ENCODE measurements around the gene MYOG.

The MYOG gene

DNA sequence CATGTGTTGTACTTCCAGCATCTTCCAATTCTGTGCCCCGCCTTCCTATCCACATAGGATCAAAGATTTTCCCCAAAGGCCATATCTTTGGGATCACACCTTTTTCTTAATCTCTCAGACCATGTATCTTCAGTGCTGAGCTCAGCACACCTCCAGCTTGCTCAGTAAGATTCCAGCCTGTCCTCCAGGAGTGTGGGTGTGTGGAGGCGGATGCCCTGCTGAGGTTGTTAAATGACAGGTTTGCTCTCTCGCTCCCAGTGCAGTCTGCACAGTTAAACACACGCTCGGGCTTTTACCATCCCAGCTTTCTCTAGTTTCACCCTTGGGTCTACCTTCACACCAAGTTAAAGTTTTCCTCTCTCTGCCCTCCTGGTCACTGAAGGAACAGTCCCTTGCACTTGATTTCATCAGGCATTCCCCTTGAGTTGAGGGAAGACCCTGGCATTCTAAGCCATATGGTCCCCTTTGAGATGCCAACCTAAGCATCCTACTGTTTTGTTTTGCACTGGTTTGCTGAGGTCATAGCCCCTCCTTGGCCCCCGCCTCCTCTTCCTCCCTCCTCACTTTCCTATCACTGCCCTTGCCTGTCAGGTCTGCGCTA, 13.7 kb downstream of the MYOG start:
- no peak for DNase-seq

DNA sequence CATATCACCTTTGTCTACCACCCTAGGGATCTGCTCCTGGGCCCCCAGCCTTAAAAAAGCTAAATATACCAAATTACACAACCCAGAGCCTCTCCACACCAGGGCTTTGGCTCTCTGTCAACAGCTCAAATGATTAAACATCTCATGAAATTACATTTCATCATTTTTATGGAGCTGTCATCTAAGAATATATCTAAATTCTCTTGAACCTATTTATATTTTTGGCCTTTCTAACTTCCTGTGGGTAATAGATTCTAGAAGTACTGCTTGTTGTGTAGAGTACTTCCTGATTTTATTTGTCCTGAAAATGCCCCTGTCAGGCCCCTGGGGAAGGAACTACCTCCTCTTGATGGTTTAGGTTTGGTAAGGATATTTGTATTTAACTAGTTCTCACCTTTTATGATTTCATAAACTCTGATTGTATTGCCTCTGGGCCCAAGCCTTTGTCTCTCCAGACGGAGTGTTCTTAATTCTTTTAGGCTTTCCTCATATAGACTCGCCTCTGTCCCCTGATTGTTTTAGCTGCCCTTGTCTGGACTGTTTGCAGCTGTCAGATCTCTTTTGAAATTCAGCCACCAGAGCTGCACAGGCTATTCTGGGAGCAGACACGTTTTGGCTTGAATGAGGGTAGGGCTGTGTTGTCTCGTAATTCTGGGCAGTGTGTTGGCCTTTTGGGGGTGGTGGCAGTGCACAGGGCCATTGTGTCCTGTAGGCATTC, 16.6 kb downstream of the MYOG start:
- no peak for DNase-seq

DNA sequence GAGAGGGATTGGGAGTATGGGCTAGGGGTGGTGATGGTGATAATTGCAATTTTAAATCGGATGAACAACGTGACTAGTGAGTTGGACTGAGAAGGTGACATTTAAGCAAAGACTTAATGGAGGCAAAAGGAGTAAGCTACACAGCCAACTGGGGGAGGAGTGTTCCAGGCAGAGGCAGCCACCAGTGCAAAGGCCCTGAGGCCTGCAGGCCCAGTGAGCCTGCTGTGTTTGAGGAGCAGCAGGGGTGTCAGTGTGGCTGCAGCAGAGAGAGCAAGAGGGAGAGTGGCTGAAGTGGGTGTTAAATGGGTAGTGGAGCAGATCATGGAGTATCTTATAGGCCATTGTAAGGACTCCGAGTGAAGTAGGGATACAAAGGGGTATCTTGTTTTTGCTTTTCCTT, 18.8 kb downstream of the MYOG start:
- no peak for DNase-seq

DNA sequence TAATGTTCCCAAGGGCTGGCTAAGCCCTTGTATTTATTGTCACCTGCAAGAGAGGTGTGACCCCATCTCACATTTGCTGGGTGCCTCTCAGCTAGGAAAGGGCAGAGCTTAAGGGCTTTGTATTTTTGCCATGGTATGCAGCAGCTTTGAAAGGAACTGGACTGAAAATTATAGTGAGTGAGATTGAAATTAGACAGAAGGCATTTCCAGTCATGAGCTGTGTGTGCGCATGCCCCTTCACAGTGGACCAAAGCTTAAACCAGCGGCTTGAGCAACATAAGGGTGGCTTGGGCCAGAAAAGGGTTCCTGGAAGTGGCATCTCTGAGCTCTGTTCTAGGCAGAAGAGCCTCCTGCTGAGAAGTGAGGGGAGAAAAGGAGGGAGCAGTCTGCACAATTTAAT, 19.8 kb downstream of the MYOG start:
- DNase-seq = no peak

DNA sequence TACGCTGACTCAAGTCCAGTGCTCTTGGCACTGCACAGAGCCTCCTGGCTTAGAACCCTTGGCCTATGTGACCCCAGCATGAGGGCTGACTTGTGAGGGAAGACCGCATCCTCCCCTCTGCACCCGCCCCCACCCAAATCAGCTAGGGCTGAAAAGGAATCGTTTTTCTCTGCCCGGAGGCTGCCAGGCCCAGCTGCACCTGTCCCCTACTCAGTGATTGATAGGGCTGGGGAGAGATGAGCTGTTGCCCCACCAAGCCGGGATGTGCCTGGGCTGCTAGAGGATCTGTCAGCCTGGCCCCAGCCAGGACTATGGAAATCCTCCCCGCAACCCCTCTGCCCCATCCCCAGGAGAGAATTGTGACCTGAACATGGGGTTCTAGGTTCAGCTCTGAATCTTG, 20.6 kb downstream of the MYOG start:
- no peak for DNase-seq

DNA sequence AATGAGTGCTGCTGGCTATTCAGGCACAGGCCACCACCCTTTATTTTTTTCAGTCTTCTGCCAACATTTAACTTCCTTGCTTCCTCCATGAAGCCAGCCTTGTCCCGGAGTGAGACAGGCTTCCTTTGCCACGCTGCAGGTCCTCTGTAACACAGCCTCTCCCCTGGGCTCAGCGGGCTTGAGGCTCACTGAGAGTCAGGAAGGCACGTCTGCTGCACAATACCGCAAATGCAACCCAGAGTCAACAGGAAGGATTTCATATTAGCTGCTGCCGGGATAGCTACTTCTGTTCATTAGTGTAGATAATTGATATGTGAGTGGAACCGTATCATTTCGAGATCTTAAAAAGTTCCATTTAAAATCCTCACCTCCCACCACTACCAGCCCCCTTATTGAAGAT, 22.5 kb downstream of the MYOG start:
- no peak for DNase-seq

DNA sequence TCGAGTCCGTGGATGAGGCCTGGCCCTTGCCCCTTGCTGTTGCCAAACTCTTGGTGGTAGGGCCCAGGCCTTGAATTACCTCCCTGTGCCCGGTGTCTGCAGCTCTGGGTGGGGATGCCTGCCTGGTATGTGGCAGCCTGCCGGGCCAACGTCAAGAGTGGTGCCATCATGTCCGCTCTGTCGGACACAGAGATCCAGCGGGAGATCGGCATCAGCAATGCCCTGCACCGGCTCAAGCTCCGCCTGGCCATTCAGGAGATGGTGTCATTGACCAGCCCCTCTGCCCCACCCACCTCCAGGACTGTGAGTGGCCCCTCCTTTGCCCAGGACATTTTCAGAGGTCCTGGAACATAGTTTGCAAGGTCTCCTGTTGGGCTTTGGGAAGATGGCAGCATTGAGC, 25.7 kb downstream of the MYOG start:
- no peak for DNase-seq

DNA sequence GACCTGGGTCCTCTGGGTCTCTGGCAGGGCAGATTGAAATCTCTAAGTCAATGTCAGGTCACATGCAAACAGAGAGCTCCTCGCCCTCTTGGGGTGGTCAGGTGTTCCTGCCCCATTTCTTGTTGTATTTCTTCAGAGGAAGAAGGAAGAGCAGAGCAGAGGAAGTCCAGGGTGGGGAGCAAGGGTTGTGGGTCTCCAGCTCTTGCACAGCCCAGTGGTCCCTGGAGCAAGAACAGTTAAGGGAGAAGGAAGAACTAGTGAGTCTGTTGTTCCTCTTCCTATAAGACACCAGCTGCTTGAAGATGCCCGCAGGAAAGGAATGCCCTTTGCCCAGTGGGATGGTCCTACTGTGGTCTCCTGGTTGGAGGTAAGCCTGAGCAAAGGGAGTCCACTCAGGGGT, 26.3 kb downstream of the MYOG start:
- DNase-seq = no peak

DNA sequence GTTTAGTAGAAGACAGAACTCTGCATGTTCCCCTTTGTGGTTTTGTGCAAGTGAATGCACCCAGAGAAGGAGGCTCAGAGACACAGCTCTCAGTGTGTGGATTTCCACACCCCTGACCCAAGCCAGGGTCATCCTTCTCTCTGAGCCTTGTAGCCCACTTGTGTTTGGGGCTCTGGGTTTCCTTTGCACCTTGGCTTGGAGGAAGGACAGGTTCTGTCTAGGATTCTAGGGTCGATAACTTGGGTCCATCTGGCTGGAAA, 27.2 kb downstream of the MYOG start:
- no peak for DNase-seq

DNA sequence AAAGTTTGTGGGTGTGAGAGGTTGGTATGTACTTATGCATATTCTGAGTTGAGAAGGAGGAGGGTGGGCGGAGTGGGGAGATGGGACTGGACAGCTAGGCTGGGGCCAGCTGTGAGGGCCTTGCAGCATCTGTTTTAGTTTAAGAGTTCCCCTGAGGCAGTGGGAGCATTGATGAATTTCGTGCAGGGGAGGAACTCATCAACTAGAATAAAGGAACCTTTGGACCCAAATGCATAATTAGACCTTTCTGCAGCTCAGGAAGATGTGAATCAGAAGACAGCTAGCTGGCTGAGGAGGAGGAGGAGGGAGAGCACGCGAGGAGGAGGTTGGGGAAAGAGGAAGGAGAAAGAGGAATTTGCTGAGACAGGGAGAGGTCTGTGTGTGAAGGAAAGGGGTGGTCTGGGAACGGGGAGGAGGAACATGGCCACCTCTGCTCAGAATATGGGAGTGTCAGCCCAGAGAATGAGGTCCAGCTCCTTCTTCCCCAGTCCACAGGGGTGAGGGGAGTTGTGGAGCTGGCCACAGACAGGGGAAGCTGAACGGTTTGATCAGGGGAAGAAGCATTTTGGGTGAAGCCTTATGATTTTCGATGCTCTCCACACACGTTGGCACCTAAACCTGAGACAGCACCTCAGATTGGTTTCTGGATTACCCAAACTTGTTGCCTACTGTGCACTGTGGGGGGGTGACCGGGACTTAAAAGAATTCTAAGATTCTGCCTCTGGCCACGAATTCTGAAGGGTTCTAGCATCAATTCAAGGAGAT, 27.7 kb downstream of the MYOG start:
- DNase-seq = no peak

DNA sequence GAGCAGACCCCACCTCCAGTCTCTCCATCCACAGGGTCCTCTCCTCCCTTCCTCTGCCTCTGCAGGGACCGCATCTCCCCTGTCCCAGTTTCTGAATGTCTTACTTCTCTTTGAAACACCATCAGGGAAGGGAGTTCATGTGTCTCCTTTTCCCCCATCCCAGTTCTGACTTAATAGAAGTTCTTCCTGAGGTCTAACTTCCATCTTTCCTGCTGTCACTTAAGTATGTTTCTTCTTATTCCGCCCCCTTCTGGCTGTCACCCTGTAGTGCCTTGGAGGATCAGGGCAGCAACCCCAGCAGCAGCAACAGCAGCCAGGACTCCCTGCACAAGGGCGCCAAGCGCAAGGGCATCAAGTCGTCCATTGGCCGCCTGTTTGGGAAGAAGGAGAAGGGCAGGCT, 29.3 kb downstream of the MYOG start:
- no peak for DNase-seq

DNA sequence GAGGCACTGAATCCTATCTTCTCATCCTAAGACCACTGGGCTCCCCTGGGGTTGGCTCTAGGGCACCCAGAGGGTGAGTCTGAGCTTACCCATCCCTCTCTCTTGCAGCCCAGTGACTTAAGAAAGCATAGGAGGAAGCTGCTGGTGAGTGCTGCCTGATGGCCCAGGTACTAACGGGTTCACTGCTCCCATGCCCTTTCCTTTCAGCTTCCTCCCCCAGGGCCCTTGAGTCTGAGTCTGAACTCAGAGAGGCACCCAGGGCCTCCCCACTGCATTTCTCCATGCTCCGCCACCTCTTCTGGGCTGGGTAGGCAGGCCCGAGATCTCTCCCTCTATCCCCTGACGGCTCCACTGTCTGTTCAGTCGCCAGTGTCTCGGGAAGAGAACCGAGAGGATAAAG, 29.8 kb downstream of the MYOG start:
- no peak for DNase-seq

DNA sequence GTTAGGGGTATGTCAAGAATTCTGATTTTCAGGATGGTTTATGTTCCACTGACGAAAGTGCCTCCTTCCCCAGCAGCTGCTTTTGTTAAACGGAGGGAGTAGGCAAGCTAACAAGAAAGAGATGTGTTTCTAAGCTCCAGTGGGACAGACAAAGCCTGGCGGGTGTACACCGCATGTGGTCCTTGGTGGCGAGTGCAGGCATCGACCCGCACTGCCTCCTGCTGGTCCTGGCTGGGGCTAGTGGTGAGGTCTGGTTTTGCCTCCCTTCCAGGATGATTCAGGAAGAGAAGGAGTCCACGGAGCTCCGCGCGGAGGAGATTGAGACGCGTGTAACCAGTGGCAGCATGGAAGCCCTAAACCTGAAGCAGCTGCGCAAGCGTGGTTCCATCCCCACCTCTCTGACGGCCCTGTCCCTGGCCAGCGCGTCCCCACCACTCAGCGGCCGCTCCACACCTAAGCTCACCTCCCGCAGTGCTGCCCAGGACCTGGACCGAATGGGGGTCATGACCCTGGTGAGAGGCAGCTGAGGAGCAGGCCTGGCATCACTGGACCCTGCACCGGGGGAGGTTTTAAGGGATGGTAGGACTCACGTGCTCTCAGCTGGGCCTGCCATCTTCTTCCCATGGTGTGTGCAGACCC, 30.5 kb downstream of the MYOG start:
- DNase-seq = no peak

DNA sequence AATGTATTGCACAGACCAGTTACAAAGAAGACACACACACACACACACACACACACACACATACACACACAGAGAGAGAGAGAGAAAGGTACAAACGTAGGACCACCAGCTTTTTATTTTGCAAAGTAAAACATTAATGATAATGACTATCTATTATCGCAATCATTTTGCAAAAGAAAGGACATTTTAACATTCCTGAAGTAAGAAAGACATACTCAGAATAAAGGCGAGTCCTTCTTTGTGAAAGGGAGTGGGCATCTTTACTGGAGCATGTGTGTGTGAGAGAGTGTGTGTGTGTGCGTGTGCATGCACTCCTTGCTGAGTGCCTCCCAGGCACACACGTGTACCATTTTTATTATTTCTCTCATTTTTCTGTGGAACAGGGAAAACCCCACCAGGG, 31.2 kb downstream of the MYOG start:
- no peak for DNase-seq

DNA sequence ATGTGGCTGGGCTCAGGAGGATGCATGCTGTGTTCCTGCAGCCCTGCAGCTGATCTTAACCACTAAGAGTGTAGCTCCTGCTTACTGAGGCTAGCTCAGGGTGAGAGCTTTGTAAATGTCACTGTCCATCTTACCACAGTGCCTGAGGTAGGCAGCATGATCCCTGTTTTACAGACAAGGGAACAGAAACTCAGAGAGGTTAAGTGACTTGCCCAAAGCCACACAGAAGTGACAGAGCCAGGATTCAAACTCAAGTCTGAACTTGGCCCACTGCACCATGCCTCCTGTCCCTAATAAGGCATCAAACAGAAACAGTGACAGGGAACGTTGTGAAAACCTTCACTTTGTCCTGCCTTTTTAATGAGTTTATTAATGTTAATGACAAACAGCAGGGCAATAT, 31.6 kb downstream of the MYOG start:
- no peak for DNase-seq

DNA sequence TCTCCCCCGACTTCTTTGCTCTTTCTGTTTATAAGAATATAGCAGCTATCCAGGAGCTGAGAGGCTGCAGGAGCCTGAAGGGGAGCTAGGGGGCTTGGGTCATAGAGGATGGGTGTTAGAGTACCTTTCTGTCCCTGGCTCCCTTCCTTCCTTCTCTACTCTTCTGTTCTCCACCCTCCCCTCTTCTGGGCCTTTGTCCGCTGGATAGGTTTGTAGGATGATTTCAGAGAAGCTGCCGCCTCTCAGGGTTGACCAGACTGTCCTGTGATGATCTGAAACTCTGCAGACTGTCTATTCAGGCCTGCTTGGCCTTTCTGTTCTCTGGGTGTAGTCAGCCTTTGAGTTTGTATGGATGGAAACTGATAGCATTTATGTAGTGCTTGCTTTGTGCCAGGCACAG, 33.2 kb downstream of the MYOG start:
- DNase-seq = no peak

DNA sequence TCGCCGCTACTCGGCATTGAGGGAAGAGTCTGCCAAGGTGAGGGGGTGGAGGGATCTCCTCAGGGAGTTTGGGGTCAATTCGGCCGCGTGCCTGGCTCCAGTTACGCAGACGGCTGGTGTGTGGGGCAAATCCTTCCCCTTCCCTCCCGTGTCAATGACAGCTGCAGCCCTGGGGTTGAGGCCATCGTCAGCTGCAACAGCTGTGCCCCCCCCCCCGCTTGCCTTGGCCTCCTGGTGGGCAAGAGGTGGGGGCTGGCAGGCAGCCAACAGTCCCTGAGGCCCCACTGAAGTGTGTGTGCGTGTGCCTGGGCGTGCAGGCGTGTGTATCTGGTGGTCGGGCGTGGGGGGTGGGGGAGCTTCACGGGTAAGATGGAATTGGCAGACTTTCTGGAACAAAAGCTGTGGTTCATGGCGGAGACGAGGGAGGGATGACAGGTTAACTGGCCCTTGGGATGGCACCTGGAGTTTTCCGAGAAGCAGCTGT, 33.9 kb downstream of the MYOG start:
- DNase-seq = peak; percentile 79

DNA sequence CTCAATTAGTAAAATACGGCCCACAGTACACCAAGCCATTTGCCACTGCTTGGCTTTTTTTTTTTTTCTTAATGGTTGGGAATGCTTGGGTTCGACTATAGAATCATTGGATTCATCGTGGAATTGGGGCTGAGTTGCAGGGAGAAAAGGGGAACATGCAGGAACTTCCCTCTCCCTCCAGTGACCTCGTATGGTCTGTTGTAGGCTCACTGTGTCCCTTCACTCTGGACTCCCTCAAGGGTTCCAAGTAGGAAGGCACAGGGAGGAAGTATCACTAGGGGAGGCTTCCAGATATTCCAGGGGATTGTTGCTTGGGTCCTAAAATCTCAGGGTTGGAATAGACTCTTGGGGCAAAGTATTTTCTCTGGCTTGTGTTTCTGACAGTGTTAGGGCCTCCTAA, 35.0 kb downstream of the MYOG start:
- no peak for DNase-seq

DNA sequence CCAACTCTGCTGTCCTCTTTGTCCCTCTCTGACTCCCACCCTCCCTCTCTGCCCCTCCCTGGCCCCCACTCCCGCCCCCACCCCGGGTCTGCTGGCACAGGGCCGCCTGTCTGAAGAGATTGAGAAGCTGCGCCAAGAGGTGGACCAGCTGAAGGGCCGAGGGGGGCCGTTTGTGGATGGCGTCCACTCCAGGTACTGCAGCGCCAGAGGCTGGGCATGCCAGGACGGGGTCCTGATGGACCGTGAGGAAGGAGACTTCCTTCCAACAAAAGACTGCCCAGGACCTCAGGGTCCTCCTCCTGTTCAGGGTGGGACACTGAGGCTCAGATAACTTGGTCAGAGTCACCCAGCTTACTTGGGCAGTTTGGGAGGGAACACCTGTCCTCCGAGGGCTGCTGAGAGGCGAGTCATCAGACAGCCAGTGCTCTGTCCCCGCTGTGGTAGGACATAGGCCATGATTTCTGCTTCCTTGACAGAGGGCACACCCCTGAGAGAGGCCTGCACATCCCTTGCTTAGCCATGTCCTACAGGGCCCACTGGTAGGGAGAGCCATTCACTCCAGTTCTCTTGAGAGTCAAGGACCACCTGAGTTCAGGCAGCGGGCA, 36.1 kb downstream of the MYOG start:
- no peak for DNase-seq

DNA sequence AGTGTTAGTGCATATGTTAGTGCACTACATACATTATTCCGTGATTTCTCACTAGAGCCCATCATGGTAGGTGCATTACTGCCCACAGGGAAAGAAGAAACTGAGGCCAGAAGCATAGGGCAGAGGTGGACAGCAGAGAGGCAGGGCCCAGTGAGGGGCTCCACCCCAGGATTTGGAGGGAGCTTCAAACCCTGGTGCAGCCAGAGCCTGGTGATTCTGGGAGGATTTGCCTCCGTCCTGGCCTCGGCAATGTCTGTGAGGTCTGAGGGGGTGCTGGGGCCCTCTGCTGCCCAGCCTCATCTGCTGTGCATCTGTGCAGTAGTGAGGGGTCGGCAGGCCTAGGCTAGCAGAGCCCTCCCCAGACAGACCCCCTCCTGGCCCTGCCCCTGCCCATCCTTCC, 36.7 kb downstream of the MYOG start:
- no peak for DNase-seq

DNA sequence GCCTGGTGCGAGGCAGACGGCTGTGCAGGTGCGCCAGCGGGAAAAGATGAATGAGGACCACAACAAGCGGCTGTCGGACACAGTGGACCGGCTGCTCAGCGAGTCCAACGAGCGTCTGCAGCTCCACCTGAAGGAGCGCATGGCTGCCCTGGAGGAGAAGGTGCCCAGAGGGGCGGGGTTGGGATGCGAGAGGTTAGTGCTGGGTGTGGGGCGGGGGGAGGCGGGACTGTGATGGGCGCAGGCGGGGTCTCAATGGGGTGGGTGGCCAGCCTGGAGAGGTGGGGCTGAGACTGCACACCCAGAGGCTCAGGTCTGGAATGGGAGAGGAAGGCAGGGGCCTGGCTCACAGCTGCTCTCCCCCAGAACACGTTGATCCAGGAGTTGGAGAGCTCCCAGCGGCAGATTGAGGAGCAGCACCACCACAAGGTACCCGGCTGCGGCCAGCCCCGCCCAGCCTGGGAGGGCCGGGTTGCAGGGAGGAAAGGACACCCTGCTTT, 37.2 kb downstream of the MYOG start:
- no peak for DNase-seq

DNA sequence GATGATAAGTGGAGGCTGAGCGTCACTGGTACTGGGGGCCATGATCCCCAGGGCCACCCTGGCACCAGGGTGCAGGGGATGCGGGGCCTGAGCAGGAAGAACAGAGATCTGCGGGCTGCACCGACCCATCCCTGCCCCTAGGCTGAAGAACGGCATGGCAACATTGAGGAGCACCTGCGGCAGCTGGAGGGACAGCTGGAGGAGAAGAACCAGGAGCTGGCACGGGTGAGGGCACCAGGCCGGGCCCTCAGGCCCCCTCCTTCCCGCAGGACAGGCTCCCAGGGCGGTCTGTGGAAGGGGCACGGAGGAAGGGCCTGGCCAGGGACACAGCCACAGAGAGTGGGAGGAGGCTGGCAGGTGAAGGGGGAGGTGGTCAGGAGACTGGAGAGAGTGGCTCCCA, 37.7 kb downstream of the MYOG start:
- DNase-seq = no peak

DNA sequence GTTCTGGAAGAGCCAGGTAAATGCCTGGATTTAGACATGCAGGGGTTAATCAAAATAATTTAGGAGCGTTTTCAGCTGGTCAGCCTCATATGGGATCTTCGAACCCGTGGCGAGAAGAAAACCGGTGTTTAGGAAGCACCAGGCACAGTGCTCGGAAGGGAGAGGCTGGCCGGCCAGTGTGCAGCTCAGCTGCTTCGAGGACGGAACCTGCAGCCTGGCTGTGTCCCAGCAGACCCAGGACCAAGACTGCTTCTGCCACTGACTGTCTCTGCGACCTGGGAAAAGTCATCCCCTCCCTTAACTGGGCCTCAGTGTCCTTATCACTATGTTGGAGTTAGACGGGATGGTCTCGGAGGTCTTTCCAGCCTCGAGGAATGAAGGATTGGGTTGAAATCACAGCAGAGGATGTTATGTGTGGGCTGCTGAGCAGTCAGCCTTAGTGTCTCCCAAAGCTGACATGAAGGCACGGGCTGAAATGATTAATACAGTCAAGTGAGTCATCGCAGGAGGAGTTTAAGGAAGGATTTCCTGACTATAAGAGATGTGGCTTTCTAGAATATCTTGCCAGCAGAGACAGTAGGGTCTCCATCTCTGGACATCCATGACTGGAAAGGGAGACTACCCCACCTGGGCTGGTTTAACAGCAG, 38.7 kb downstream of the MYOG start:
- no peak for DNase-seq
